ENCODE results near the gene GRAMD1A. TPM values are rescaled to one million over a fixed set of nuclear protein-coding genes. Genes with fewer than 3 reads are reported as not detected.
A peak's percentile ranks its signal among the peaks of the same experiment; 100 is the strongest.

GRAMD1A gene
- total RNA-seq: 100 to 1,000 TPM; 115 to 137 TPM
- polyA plus RNA-seq (2013, experiment 1 of 2): 101 TPM
- polyA plus RNA-seq (2013, experiment 2 of 2): 87.3 TPM
- long read RNA-seq, experiment 1, partial matches to known transcripts: 23 of 40 reads
- long read RNA-seq, experiment 1, other reads (novel, unspliced or antisense): 16 of 40 reads
- long read RNA-seq, experiment 2, partial matches to known transcripts: 21 of 266 reads
- long read RNA-seq, experiment 2, other reads (novel, unspliced or antisense): 239 of 266 reads
- long read RNA-seq, experiment 3, partial matches to known transcripts: 33 of 106 reads
- long read RNA-seq, experiment 3, other reads (novel, unspliced or antisense): 70 of 106 reads
- long read RNA-seq, experiment 4, partial matches to known transcripts: 2 of 6 reads
- long read RNA-seq, experiment 4, other reads (novel, unspliced or antisense): 3 of 6 reads

DNA sequence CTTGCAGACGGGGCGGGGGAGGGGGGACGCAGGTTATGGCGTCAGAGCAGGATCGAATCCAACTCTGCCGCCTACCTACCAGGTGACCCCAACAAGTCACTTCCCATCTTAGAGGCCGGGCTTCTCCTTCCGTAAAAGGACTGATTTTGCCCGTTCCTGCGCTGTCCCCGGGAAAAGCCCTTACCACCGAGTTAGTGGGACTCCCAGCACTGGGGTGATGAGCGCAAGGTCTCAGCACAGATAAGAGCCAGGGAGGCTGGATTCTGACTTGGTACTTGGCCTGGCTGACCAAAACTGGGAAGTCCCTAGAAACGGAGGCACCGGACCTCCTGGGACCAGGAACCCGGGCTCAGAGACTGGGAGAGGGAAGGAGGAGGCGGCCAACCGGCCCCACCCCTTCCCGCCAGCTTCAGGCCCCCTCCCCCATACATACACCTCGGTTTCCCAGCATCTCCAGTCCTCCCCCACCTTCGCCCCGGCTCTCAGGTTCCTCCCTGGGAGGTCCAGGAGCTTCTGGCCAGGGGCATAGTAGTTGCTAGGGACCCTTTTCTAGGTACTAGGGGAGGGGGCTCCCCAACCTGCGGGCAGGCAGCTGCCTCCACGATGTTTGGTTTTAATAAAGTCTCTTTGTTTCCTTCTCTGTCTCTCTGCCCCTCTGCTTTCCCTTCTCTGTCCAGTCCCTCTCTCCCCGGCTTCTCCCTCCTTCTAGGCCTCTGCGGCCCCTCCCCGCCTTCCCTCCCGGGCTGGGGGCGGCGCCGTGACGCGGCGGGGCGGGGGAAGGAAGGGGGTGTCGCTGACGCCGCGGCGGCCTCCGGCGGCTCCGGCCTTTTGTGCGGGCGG is at the start of gene GRAMD1A:
Gene GRAMD1A (plus strand): TSS at position 826 of the 840 bp plus-strand sequence. CDS start 156 bp downstream, outside the sequence.
- peaks cover 2% of the 10 kb centered on the region for H3K9me3 Mint-ChIP-seq
- no peaks in the 10 kb centered on the region for H3K27me3 Mint-ChIP-seq (ENCODE audit: insufficient read depth)
- Histone ChIP-seq H3K27ac (ENCODE audit: low read depth, low read length) (peak within 1 kb of the TSS; percentile 89), H3K4me1 (ENCODE audit: control insufficient read depth, insufficient read depth, low read length) (no peaks in the 10 kb centered on the region), H3K36me3 (ENCODE audit: control insufficient read depth, insufficient read depth, low read length) (peaks cover 5% of the 10 kb centered on the region), H3K4me3 (ENCODE audit: low read length) (peak within 1 kb of the TSS; percentile 93), H3K9me3 (ENCODE audit: control insufficient read depth, low read length) (no peaks in the 10 kb centered on the region), H3K27me3 (ENCODE audit: control insufficient read depth, insufficient read depth, low read length, poor library complexity, severe bottlenecking) (no peaks in the 10 kb centered on the region), H3K9ac (ENCODE audit: extremely low read depth, low read length, poor library complexity, severe bottlenecking) (peak within 1 kb of the TSS; percentile 67)
- TF ChIP-seq, protein P1, sequence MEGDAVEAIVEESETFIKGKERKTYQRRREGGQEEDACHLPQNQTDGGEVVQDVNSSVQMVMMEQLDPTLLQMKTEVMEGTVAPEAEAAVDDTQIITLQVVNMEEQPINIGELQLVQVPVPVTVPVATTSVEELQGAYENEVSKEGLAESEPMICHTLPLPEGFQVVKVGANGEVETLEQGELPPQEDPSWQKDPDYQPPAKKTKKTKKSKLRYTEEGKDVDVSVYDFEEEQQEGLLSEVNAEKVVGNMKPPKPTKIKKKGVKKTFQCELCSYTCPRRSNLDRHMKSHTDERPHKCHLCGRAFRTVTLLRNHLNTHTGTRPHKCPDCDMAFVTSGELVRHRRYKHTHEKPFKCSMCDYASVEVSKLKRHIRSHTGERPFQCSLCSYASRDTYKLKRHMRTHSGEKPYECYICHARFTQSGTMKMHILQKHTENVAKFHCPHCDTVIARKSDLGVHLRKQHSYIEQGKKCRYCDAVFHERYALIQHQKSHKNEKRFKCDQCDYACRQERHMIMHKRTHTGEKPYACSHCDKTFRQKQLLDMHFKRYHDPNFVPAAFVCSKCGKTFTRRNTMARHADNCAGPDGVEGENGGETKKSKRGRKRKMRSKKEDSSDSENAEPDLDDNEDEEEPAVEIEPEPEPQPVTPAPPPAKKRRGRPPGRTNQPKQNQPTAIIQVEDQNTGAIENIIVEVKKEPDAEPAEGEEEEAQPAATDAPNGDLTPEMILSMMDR (conservative IDR thresholded peaks at IDR 0.05): no peak
- 4 to 8% methylated on average over 7 to 33 of the region's 45 CpGs for WGBS, 2 experiments (ENCODE audit: insufficient coverage in 1 of 2, insufficient read length in 1 of 2)
- H3K4me3 Mint-ChIP-seq: peak within 1 kb of the TSS; percentile 85
- H3K27ac Mint-ChIP-seq: peak within 1 kb of the TSS; percentile 93
- DNase-seq: peak; percentile 93
- H3K4me1 Mint-ChIP-seq: peaks cover 43% of the 10 kb centered on the region
- peaks cover 15% of the 10 kb centered on the region for H3K36me3 Mint-ChIP-seq (ENCODE audit: low read depth)

DNA sequence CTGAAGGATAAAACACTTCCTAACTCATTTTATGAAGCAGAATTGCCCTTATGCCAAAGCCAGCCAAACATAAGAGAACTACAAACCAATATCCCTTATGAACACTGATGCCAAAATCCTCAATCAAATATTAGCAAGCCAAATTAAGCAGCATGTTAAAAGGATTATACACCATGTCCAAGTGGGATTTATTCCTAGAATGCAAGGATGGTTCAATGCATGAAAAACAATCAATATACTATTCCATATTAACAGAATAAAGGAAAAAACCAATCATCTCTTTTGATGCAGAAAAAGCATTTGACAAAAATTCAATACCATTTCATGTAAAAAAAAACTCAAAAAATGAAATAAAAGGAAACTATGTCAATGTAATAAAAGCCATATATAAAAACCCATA is 47.0 kb upstream of the GRAMD1A start:
- Histone ChIP-seq H3K27ac (ENCODE audit: low read depth, low read length) (no peak overlapping the region), H3K4me3 (ENCODE audit: low read length) (peak overlapping the region; percentile 69), H3K9me3 (ENCODE audit: control insufficient read depth, low read length) (peaks cover 100% of the 10 kb centered on the region), H3K9ac (ENCODE audit: extremely low read depth, low read length, poor library complexity, severe bottlenecking) (no peak overlapping the region), H3K4me1 (ENCODE audit: control insufficient read depth, insufficient read depth, low read length) (no peaks in the 10 kb centered on the region), H3K27me3 (ENCODE audit: control insufficient read depth, insufficient read depth, low read length, poor library complexity, severe bottlenecking) (no peaks in the 10 kb centered on the region), H3K36me3 (ENCODE audit: control insufficient read depth, insufficient read depth, low read length) (peaks cover 96% of the 10 kb centered on the region)
- H3K9me3 Mint-ChIP-seq: peaks cover 94% of the 10 kb centered on the region
- TF ChIP-seq, protein P1 (conservative IDR thresholded peaks at IDR 0.05): no peak
- no peaks in the 10 kb centered on the region for H3K4me1 Mint-ChIP-seq
- H3K27me3 Mint-ChIP-seq (ENCODE audit: insufficient read depth): no peaks in the 10 kb centered on the region
- no peak for DNase-seq
- peaks cover 87% of the 10 kb centered on the region for H3K36me3 Mint-ChIP-seq (ENCODE audit: low read depth)
- no peak overlapping the region for H3K27ac Mint-ChIP-seq
- H3K4me3 Mint-ChIP-seq: no peak overlapping the region

- Histone ChIP-seq H3K36me3 (ENCODE audit: control insufficient read depth, insufficient read depth, low read length) (peaks cover 89% of the 10 kb centered on the region), H3K27ac (ENCODE audit: low read depth, low read length) (no peak overlapping the region), H3K27me3 (ENCODE audit: control insufficient read depth, insufficient read depth, low read length, poor library complexity, severe bottlenecking) (no peaks in the 10 kb centered on the region), H3K4me1 (ENCODE audit: control insufficient read depth, insufficient read depth, low read length) (no peaks in the 10 kb centered on the region), H3K9ac (ENCODE audit: extremely low read depth, low read length, poor library complexity, severe bottlenecking) (no peak overlapping the region), H3K4me3 (ENCODE audit: low read length) (peak overlapping the region; percentile 99), H3K9me3 (ENCODE audit: control insufficient read depth, low read length) (peaks cover 93% of the 10 kb centered on the region)
- 92 to 95% methylated on average over 18 to 22 of the region's 22 CpGs for WGBS, 2 experiments (ENCODE audit: insufficient coverage in 1 of 2, insufficient read length in 1 of 2)
- Mint-ChIP-seq H3K9me3 (peaks cover 98% of the 10 kb centered on the region), H3K27ac (no peak overlapping the region), H3K27me3 (ENCODE audit: insufficient read depth) (no peaks in the 10 kb centered on the region), H3K4me1 (peaks cover 7% of the 10 kb centered on the region), H3K4me3 (no peak overlapping the region), H3K36me3 (ENCODE audit: low read depth) (peaks cover 96% of the 10 kb centered on the region)
- TF ChIP-seq, protein P1 (conservative IDR thresholded peaks at IDR 0.05): no peak
- no peak for DNase-seq
These were observed 42.0 kb upstream of the GRAMD1A start for GRCh38 chr19:34957830-34958751.
